Omental fat pad (tissue), 4 donors: Measurements from ENCODE around the gene LIMK2. TPM values are rescaled to one million over a fixed set of nuclear protein-coding genes. Genes with fewer than 3 reads are reported as not detected.
"Not testable (repeated sequence)": the region's sequence is repeated elsewhere in the genome, so short reads cannot be mapped to it uniquely, and the experiment has no call there.

Experiments used
- ATAC-seq: fragments of 150-250 bp; one replicate; pipeline ENCODE4 v1.9.1; 2016; ENCODE audit warnings: mild to moderate bottlenecking, moderate library complexity; ENCODE audit not compliant: low FRiP score
- DNase-seq: peaks from one replicate; pipeline ENCODE4 v3.0.0-alpha.2; 2019; ENCODE audit warnings: low spot score
- CTCF ChIP-seq, 3 donors: fragments of 450-650 bp; IDR thresholded peaks; one replicate each; pipeline ENCODE4 v1.5.1; 2016 to 2017; ENCODE audit warnings: antibody characterized with exemption in 3 of 3, mild to moderate bottlenecking in 3 of 3, moderate library complexity in 2 of 3
- total RNA-seq, 4 donors: library from RNA; depleted of rRNA; stranded (reverse); fragments of >200 nt; gene quantifications; one replicate each; pipeline ENCODE4 v1.1.0, GENCODE V29; 2016

The LIMK2 gene
- total RNA-seq, 4 donors from 2014 or later: 32.0 to 66.2 (median 40.7) TPM

- DNase-seq (no peak), ATAC-seq (peak; percentile 65)
- TF ChIP-seq CTCF (IDR thresholded peaks at IDR 0.05): no peak
These were observed 29.8 kb downstream of the LIMK2 start for GRCh38 chr22:31241936-31242335.

GRCh38 chr22:31243339-31244045 lies 31.4 kb downstream of the LIMK2 start:
- no peak for TF ChIP-seq CTCF (IDR thresholded peaks at IDR 0.05)
- DNase-seq (no peak), ATAC-seq (no peak)

DNA sequence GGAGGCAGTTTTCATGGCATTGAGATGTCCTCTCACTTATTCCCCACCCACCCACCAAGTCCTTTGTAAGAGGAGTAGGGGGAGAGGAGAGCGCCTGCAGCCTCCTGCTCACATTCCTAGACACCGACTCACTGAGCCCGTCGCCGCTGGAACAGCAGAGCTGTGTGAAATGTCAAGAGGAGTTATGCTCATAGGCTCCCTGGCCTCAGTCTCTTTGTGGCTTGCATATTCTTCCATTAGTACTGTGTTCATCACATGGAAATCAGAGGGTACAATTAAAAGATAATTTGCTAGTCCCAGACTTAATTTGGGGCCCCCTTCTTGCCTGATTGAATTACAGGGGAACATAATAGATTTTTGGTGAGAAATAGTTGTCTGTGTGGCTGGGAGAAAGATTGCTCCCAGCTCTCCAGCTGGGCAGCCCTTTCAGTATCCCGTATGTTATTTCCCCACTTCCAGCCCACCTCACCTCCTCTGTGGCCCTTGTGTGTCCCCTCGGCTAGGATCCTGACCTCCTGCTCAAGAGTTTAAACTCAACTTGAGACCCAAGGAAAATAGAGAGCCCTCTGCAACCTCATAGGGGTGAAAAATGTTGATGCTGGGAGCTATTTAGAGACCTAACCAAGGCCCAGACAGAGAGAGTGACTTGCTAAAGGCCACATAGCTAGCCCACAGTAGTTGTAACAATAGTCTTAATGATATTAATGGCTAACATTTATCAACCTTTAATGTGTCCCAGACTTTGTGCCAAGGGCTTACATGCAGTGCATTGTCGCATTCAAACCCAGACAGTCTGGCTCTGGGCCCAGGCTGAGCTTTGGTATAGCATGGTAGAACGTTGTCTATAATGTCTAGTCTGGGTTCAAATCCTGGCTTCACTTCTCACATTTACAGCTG lies 32.2 kb downstream of the LIMK2 start:
- TF ChIP-seq CTCF (IDR thresholded peaks at IDR 0.05): no peak
- ATAC-seq: peak; percentile 54
- no peak for DNase-seq

- no peak for DNase-seq
- ATAC-seq: no peak
- no peak for TF ChIP-seq CTCF (IDR thresholded peaks at IDR 0.05)
These were observed 32.9 kb downstream of the LIMK2 start for GRCh38 chr22:31244943-31245451.

- not testable (repeated sequence) for ATAC-seq, DNase-seq
These were observed 33.9 kb downstream of the LIMK2 start for GRCh38 chr22:31245998-31246397.

GRCh38 chr22:31246687-31247086 lies 34.6 kb downstream of the LIMK2 start:
- no peak for TF ChIP-seq CTCF (IDR thresholded peaks at IDR 0.05)
- DNase-seq (no peak), ATAC-seq (no peak)

DNA sequence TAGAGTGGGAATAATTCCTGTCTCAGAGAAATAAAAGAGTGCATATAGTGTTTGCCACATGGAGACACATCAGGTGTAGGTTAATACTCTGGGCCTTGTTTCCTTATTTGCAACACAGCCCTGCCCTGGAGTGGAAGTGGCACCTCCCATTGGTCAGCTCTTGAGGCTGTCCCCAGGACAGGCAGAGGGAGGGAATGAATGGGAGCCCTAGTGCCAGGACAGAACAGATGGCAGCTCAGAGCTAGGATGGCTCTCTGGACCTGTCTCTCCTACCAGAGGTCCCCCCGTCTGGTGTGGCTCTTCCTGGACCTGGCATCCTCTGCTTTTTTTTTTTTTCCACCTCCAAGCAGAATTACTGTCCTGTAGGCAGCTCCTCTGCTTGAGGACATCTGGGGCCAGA lies 35.6 kb downstream of the LIMK2 start:
- no peak for TF ChIP-seq CTCF (IDR thresholded peaks at IDR 0.05)
- DNase-seq: no peak
- ATAC-seq: no peak
